GF-D8 (cell line): ENCODE measurements around the gene RALGPS1.

Source experiments
- DNase-seq: peaks from one replicate; lab custom pipeline; 2025; lab: John Stamatoyannopoulos, UW

Gene RALGPS1

GRCh38 chr9:127121628-127122175 lies 207.1 kb downstream of the RALGPS1 start:
- DNase-seq = no peak

- no peak for DNase-seq
Measured at GRCh38 chr9:127122176-127123063, 207.8 kb downstream of the RALGPS1 start, which contains the start of gene ANGPTL2. Gene ANGPTL2 (minus strand): TSS chr9:127122635. CDS start chr9:127108731, 13,904 bp downstream.

- DNase-seq = no peak
Measured at GRCh38 chr9:127123064-127123890, 208.7 kb downstream of the RALGPS1 start.

GRCh38 chr9:127124111-127124531 lies 209.5 kb downstream of the RALGPS1 start:
- no peak for DNase-seq

- DNase-seq = no peak
Measured at GRCh38 chr9:127124792-127125191, 210.2 kb downstream of the RALGPS1 start.

- no peak for DNase-seq
Measured at GRCh38 chr9:127126971-127127370, 212.4 kb downstream of the RALGPS1 start.

GRCh38 chr9:127128341-127129072 lies 213.9 kb downstream of the RALGPS1 start:
- no peak for DNase-seq

GRCh38 chr9:127129073-127129717 lies 214.6 kb downstream of the RALGPS1 start:
- no peak for DNase-seq

GRCh38 chr9:127129718-127130085 lies 215.1 kb downstream of the RALGPS1 start:
- no peak for DNase-seq

GRCh38 chr9:127130235-127130634 lies 215.7 kb downstream of the RALGPS1 start:
- DNase-seq = no peak

- DNase-seq = peak; percentile 72
Measured at GRCh38 chr9:127130661-127131538, 216.3 kb downstream of the RALGPS1 start.

- no peak for DNase-seq
Measured at GRCh38 chr9:127131871-127132270, 217.3 kb downstream of the RALGPS1 start.

- DNase-seq = no peak
Measured at GRCh38 chr9:127132375-127132774, 217.8 kb downstream of the RALGPS1 start.

GRCh38 chr9:127132921-127133647 lies 218.5 kb downstream of the RALGPS1 start:
- no peak for DNase-seq

GRCh38 chr9:127133739-127134167 lies 219.2 kb downstream of the RALGPS1 start:
- no peak for DNase-seq

- DNase-seq = no peak
Measured at GRCh38 chr9:127135056-127135745, 220.6 kb downstream of the RALGPS1 start.

GRCh38 chr9:127136081-127136879 lies 221.7 kb downstream of the RALGPS1 start:
- no peak for DNase-seq
